Measurements from ENCODE around the gene CSAG3. TPM values are rescaled to one million over a fixed set of nuclear protein-coding genes. Genes with fewer than 3 reads are reported as not detected.
"Not testable (repeated sequence)": the region's sequence is repeated elsewhere in the genome, so short reads cannot be mapped to it uniquely, and the experiment has no call there.

Gene CSAG3
- not detected for total RNA-seq

GRCh38 chrX:152758918-152759317 lies at the start of gene CSAG3:
Gene CSAG3 (plus strand): TSS chrX:152759218.
- H3K27me3 ChIP-seq; H3K4me1 ChIP-seq; H3K9me3 ChIP-seq; H3K36me3 ChIP-seq; intact Hi-C loops (cut with DNase I); DNase-seq (ENCODE audit: low spot score in 2 of 2); H3K27ac ChIP-seq; H3K4me3 ChIP-seq: not testable (repeated sequence)

GRCh38 chrX:152713195-152713594 lies 45.8 kb upstream of the CSAG3 start:
- H3K9me3 ChIP-seq; H3K4me1 ChIP-seq; H3K4me3 ChIP-seq; intact Hi-C loops (cut with DNase I); H3K27ac ChIP-seq; DNase-seq (ENCODE audit: low spot score in 2 of 2); H3K36me3 ChIP-seq; H3K27me3 ChIP-seq: not testable (repeated sequence)

- H3K4me1 ChIP-seq; H3K4me3 ChIP-seq; DNase-seq (ENCODE audit: low spot score in 2 of 2); H3K27me3 ChIP-seq; intact Hi-C loops (cut with DNase I); H3K27ac ChIP-seq; H3K9me3 ChIP-seq; H3K36me3 ChIP-seq: not testable (repeated sequence)
Observed at GRCh38 chrX:152713815-152714787, 44.9 kb upstream of the CSAG3 start, which contains the start of gene MAGEA2B. Gene MAGEA2B (plus strand): TSS chrX:152714628. CDS start chrX:152717107, 2,479 bp downstream.

- no peaks in the 10 kb centered on the region for H3K4me1 ChIP-seq
- no peaks in the 10 kb centered on the region for H3K9me3 ChIP-seq
- no peak for TF ChIP-seq CTCF (IDR thresholded peaks at IDR 0.05)
- no peak overlapping the region for H3K4me3 ChIP-seq
- H3K27me3 ChIP-seq = no peaks in the 10 kb centered on the region
- no peaks in the 10 kb centered on the region for H3K36me3 ChIP-seq
- intact Hi-C loops (cut with DNase I) = no loop called here
- DNase-seq (ENCODE audit: low spot score in 2 of 2) = no peak
- no peak overlapping the region for H3K27ac ChIP-seq
Observed at GRCh38 chrX:152725409-152725808, 33.6 kb upstream of the CSAG3 start.

GRCh38 chrX:152733261-152733975 lies 25.6 kb upstream of the CSAG3 start, which contains the start of the genes CSAG1 and MAGEA12:
Gene CSAG1 (minus strand): TSS chrX:152733721. CDS start chrX:152732460, 1,261 bp downstream.
Gene MAGEA12 (plus strand): TSS chrX:152733757. CDS start chrX:152736162, 2,405 bp downstream.
- no peaks in the 10 kb centered on the region for H3K27me3 ChIP-seq
- no peak within 1 kb of the TSS for H3K4me3 ChIP-seq
- DNase-seq (ENCODE audit: low spot score in 2 of 2) = no peak
- no peaks in the 10 kb centered on the region for H3K9me3 ChIP-seq
- TF ChIP-seq CTCF (IDR thresholded peaks at IDR 0.05) = no peak
- H3K4me1 ChIP-seq = no peaks in the 10 kb centered on the region
- intact Hi-C loops (cut with DNase I) = no loop called here
- H3K36me3 ChIP-seq = no peaks in the 10 kb centered on the region
- H3K27ac ChIP-seq = no peak within 1 kb of the TSS

- H3K4me3 ChIP-seq; DNase-seq (ENCODE audit: low spot score in 2 of 2); H3K36me3 ChIP-seq; intact Hi-C loops (cut with DNase I); H3K9me3 ChIP-seq; H3K27me3 ChIP-seq; H3K27ac ChIP-seq; H3K4me1 ChIP-seq: not testable (repeated sequence)
Observed at GRCh38 chrX:152734143-152734858, 24.7 kb upstream of the CSAG3 start.

GRCh38 chrX:152735101-152735500 lies 23.9 kb upstream of the CSAG3 start:
- intact Hi-C loops (cut with DNase I) = no loop called here
- H3K4me1 ChIP-seq = no peaks in the 10 kb centered on the region
- H3K27ac ChIP-seq = no peak overlapping the region
- no peaks in the 10 kb centered on the region for H3K36me3 ChIP-seq
- H3K27me3 ChIP-seq = no peaks in the 10 kb centered on the region
- no peak overlapping the region for H3K4me3 ChIP-seq
- no peak for TF ChIP-seq CTCF (IDR thresholded peaks at IDR 0.05)
- DNase-seq (ENCODE audit: low spot score in 2 of 2) = no peak
- H3K9me3 ChIP-seq = no peaks in the 10 kb centered on the region
